KMS-11 (cell line): ENCODE measurements around the gene RAD51B.
"Not testable (repeated sequence)": the region's sequence is repeated elsewhere in the genome, so short reads cannot be mapped to it uniquely, and the experiment has no call there.

Experiments
- H2AFZ ChIP-seq: fragments of 200-600 bp; sonication (generic); 2 replicates; pipeline ENCODE4 v1.6.1; 2016; ENCODE audit warnings: antibody characterized with exemption, mixed run types, low read depth
- H3K27ac ChIP-seq: fragments of 200-600 bp; sonication (generic); 2 replicates; pipeline ENCODE4 v1.6.1; 2016; ENCODE audit warnings: mild to moderate bottlenecking, mixed run types
- H3K27me3 ChIP-seq: fragments of 200-600 bp; sonication (generic); 2 replicates; pipeline ENCODE4 v1.6.1; 2017; ENCODE audit warnings: mild to moderate bottlenecking, low read depth, mixed run types, moderate library complexity; ENCODE audit not compliant: insufficient read depth
- H3K36me3 ChIP-seq: fragments of 200-600 bp; sonication (generic); 2 replicates; pipeline ENCODE4 v1.6.1; 2017; ENCODE audit warnings: mild to moderate bottlenecking, mixed run types; ENCODE audit not compliant: insufficient read depth
- H3K4me1 ChIP-seq: fragments of 200-600 bp; sonication (generic); 2 replicates; pipeline ENCODE4 v1.6.1; 2016; ENCODE audit warnings: mild to moderate bottlenecking, low read depth, mixed run types; ENCODE audit not compliant: poor library complexity, severe bottlenecking
- H3K4me2 ChIP-seq: fragments of 200-600 bp; sonication (generic); 2 replicates; pipeline ENCODE4 v1.7.0; 2016; ENCODE audit warnings: mild to moderate bottlenecking, mixed run types
- H3K4me3 ChIP-seq: fragments of 200-600 bp; sonication (generic); IDR thresholded peaks from 2 replicates; pipeline ENCODE4 v1.6.1; 2017; ENCODE audit warnings: low read depth, low read length, mixed read lengths; ENCODE audit not compliant: insufficient read depth
- H3K79me2 ChIP-seq: fragments of 200-600 bp; sonication (generic); 2 replicates; pipeline ENCODE4 v1.6.1; 2016; ENCODE audit warnings: low read depth, mixed run types; ENCODE audit not compliant: insufficient read depth
- H3K9ac ChIP-seq: fragments of 200-600 bp; sonication (generic); 2 replicates; pipeline ENCODE4 v1.6.1; 2016; ENCODE audit warnings: mild to moderate bottlenecking, mixed run types
- H4K20me1 ChIP-seq: fragments of 200-600 bp; sonication (generic); 2 replicates; pipeline ENCODE4 v1.6.1; 2016; ENCODE audit warnings: mild to moderate bottlenecking, mixed run types; ENCODE audit not compliant: insufficient read depth
- CTCF ChIP-seq: fragments of 200-600 bp; sonication (generic); conservative IDR thresholded peaks from 2 replicates; pipeline ENCODE4 v1.6.1; 2017; ENCODE audit warnings: low read depth, mild to moderate bottlenecking, antibody characterized with exemption, low read length, moderate library complexity, mixed read lengths

The RAD51B gene

GRCh38 chr14:68695326-68695768 lies 875.8 kb downstream of the RAD51B start:
- Histone ChIP-seq H3K9ac (no peak overlapping the region), H2AFZ (no peak overlapping the region), H3K79me2 (no peaks in the 10 kb centered on the region), H4K20me1 (no peaks in the 10 kb centered on the region), H3K27ac (no peak overlapping the region), H3K27me3 (no peaks in the 10 kb centered on the region), H3K4me2 (no peak overlapping the region), H3K4me3 (no peak overlapping the region), H3K36me3 (no peaks in the 10 kb centered on the region), H3K4me1 (peaks cover 7% of the 10 kb centered on the region)
- TF ChIP-seq CTCF, result no peak

GRCh38 chr14:68695856-68696255 lies 876.3 kb downstream of the RAD51B start:
- Histone ChIP-seq H3K27me3 (no peaks in the 10 kb centered on the region), H3K9ac (no peak overlapping the region), H3K36me3 (no peaks in the 10 kb centered on the region), H3K27ac (no peak overlapping the region), H2AFZ (no peak overlapping the region), H3K4me1 (peaks cover 7% of the 10 kb centered on the region), H3K4me3 (no peak overlapping the region), H4K20me1 (no peaks in the 10 kb centered on the region), H3K4me2 (no peak overlapping the region), H3K79me2 (no peaks in the 10 kb centered on the region)
- no peak for TF ChIP-seq CTCF

GRCh38 chr14:68696266-68696665 lies 876.7 kb downstream of the RAD51B start:
- Histone ChIP-seq H3K9ac (no peak overlapping the region), H3K79me2 (no peaks in the 10 kb centered on the region), H3K36me3 (no peaks in the 10 kb centered on the region), H3K4me2 (no peak overlapping the region), H3K4me3 (no peak overlapping the region), H3K4me1 (peaks cover 7% of the 10 kb centered on the region), H4K20me1 (no peaks in the 10 kb centered on the region), H2AFZ (no peak overlapping the region), H3K27me3 (no peaks in the 10 kb centered on the region), H3K27ac (no peak overlapping the region)
- TF ChIP-seq CTCF, result no peak

GRCh38 chr14:68696721-68697495 lies 877.3 kb downstream of the RAD51B start:
- H3K36me3 ChIP-seq, result no peaks in the 10 kb centered on the region
- H3K4me2 ChIP-seq, result no peak overlapping the region
- no peak overlapping the region for H3K4me3 ChIP-seq
- H2AFZ ChIP-seq, result no peak overlapping the region
- peaks cover 7% of the 10 kb centered on the region for H3K4me1 ChIP-seq
- H3K9ac ChIP-seq, result no peak overlapping the region
- H4K20me1 ChIP-seq, result no peaks in the 10 kb centered on the region
- TF ChIP-seq CTCF, result no peak
- no peaks in the 10 kb centered on the region for H3K27me3 ChIP-seq
- H3K27ac ChIP-seq, result no peak overlapping the region
- no peaks in the 10 kb centered on the region for H3K79me2 ChIP-seq

- not testable (repeated sequence) for H3K79me2 ChIP-seq, H3K36me3 ChIP-seq, H3K27ac ChIP-seq, H4K20me1 ChIP-seq, H3K4me2 ChIP-seq, H3K4me3 ChIP-seq, H3K4me1 ChIP-seq, H2AFZ ChIP-seq, H3K27me3 ChIP-seq, H3K9ac ChIP-seq
Observed at GRCh38 chr14:68698773-68699172, 879.2 kb downstream of the RAD51B start.
